ENCODE results near the gene TOX2. TPM values are rescaled to one million over a fixed set of nuclear protein-coding genes. Genes with fewer than 3 reads are reported as not detected.

Gene TOX2
- total and polyA plus RNA-seq, 2 of the 8 experiments (the other 6 are each of a cell fraction or from before 2014, with no cell fraction given), result 1.8 to 3.4 TPM

DNA sequence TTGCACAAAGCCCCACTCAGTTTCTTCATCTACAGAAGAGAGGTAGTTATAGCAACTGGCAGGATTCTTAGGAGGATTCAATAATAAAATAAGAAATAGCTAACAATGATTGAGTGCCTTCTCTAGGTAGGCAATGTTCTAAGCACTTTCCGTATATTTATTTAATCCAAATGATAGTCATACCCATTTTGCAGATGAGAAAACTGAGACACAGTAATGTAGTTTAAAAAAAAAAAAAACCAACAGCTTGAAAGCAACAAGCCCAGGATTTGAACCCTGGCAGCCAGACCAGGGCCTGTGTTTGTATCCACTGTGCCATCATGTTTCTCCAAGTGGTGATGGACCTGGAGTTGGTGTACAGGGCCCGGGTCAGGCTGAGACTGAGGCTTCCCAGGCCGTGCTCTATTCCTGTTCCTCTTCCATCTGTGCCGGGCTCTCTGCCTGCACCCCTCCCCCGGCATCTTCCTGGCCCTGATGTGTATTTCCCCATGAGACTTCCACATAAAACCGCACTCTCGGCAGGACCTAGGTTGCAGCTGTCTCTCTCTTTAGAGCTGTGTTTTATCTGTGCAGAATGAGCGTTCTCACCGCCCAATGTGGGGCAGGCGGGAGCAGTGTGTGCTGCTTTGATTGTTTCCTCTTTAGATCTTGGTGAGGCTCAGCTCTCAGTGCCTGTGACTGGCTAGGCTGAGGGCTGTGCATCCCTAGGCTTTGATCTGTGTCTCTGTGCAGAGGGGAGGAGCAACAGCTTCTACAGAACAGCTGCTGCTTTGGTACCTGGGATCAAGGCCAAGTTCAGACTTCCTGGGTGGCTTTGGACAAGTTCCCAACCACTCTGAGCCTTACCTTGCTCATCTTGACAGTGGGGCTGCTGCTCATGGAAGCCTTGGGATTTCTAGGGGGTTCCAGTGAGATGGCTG is 49.5 kb downstream of the TOX2 start:
- Histone ChIP-seq H3K56ac (replicated peaks; ENCODE audit: insufficient read length, low read depth, low read length) (no peak overlapping the region), H4K20me1 (replicated peaks in 1 of 2; ENCODE audit: control insufficient read depth in 1 of 2, insufficient read depth in 2 of 2, low read length in 2 of 2) (peaks cover 2 to 5% of the 10 kb centered on the region in 2 experiments), H3K14ac (ENCODE audit: insufficient read length) (no peak overlapping the region), H3K79me2 (ENCODE audit: control insufficient read depth in 1 of 2, insufficient read depth in 2 of 2, low read length in 2 of 2) (no peaks in the 10 kb centered on the region), H3K18ac (ENCODE audit: extremely low read depth, low read length) (no peak overlapping the region), H2BK20ac (ENCODE audit: low read length) (no peak overlapping the region), H3K4me3 (ENCODE audit: extremely low read depth in 1 of 4, insufficient read depth in 2 of 4, low read depth in 3 of 4, low read length in 4 of 4) (no peak overlapping the region), H4K5ac (ENCODE audit: insufficient read length, low read depth, low read length) (no peak overlapping the region), H4K8ac (ENCODE audit: extremely low read depth, insufficient read depth, low read length) (0 out of 2 replicates have a peak overlapping the region, but pooled peaks have one; percentile 62), H2BK12ac (ENCODE audit: low read depth, low read length) (no peak overlapping the region), H2BK120ac (replicated peaks; ENCODE audit: low read depth, low read length) (no peak overlapping the region), H2AK5ac (ENCODE audit: low read depth, low read length) (no peak overlapping the region), H3K23ac (ENCODE audit: insufficient read length) (no peak overlapping the region), H3K4me2 (ENCODE audit: insufficient read depth in 1 of 2, low read depth in 2 of 2, low read length in 2 of 2) (no peak overlapping the region), H3K27me3 (replicated peaks in 1 of 4; ENCODE audit: control insufficient read depth in 3 of 4, extremely low read depth in 1 of 4, insufficient read depth in 3 of 4, low read length in 3 of 4) (peaks cover 0 to 4% (median under 1%) of the 10 kb centered on the region in 4 experiments; a peak in 3 of 7 replicates), H3K36me3 (ENCODE audit: control insufficient read depth in 2 of 4, insufficient read depth in 4 of 4, low read length in 3 of 4) (no peaks in the 10 kb centered on the region), H2BK5ac (ENCODE audit: low read depth, low read length) (no peak overlapping the region), H3K4ac (replicated peaks; ENCODE audit: insufficient read length, low read depth, low read length) (no peak overlapping the region), H3K9me3 (ENCODE audit: insufficient read depth in 2 of 2, low read depth in 1 of 2, low read length in 1 of 2) (no peaks in the 10 kb centered on the region), H3K79me1 (ENCODE audit: low read depth, low read length) (0 out of 2 replicates have a peak, but pooled peaks cover 2% of the 10 kb centered on the region), H2AFZ (ENCODE audit: low read length) (no peak overlapping the region), H2BK15ac (ENCODE audit: low read length) (no peak overlapping the region), H3K9ac (replicated peaks in 1 of 4; ENCODE audit: extremely low read depth in 1 of 4, low read depth in 3 of 4, low read length in 3 of 4) (no peak overlapping the region), H3K4me1 (replicated peaks in 1 of 4; ENCODE audit: control insufficient read depth in 3 of 4, insufficient read depth in 4 of 4, low read length in 3 of 4) (peaks cover 0 to 20% (median 5%) of the 10 kb centered on the region in 4 experiments; a peak in 5 of 7 replicates), H3K27ac (ENCODE audit: low read depth, low read length) (no peak overlapping the region), H3K23me2 (ENCODE audit: low read depth, low read length) (peaks cover 7% of the 10 kb centered on the region; the same call in 1 of the 2 replicates), H4K91ac (replicated peaks; ENCODE audit: insufficient read length, low read length) (no peak overlapping the region)
- FAIRE-seq, result no peak
- WGBS, 2 experiments (ENCODE audit: extremely low coverage in 1 of 2, insufficient coverage in 1 of 2, insufficient read length in 1 of 2, insufficient replicate concordance in 2 of 2, low coverage in 1 of 2, low lambda C conversion rate in 2 of 2, missing lambda C conversion rate in 1 of 2), result 85% methylated on average over 10 of the region's 10 CpGs; no CpG with 5 or more reads in 1 of the 2 experiments
- no peak for DNase-seq (ENCODE audit: low read depth in 1 of 2, low spot score in 2 of 2)
- ChIA-PET POLR2A (ENCODE audit: partially characterized antibody) (no interaction called here), CTCF (ENCODE audit: partially characterized antibody) (interaction anchor here (2.1 kb wide), 1 partner anchor 20 kb away, joined by 6 read pairs; no protein-coding TSS in a partner anchor)
- TF ChIP-seq ASH2L (IDR thresholded peaks at IDR 0.05; ENCODE audit: low read length) (no peak), KDM5A (IDR thresholded peaks at IDR 0.05; ENCODE audit: low read length) (no peak), E2F6 (IDR thresholded peaks at IDR 0.05) (no peak), RNF2 (IDR thresholded peaks at IDR 0.05; ENCODE audit: borderline replicate concordance, low read depth, low read length, missing control alignments, poor library complexity, severe bottlenecking) (no peak), TBP (IDR thresholded peaks at IDR 0.05; ENCODE audit: low read depth, low read length) (no peak), RAD21 (IDR thresholded peaks at IDR 0.05 in 1 of 2, conservative IDR thresholded peaks at IDR 0.05 in 1 of 2; ENCODE audit: low read depth in 2 of 2, low read length in 2 of 2) (no peak), TCF12 (IDR thresholded peaks at IDR 0.05; ENCODE audit: low read depth, low read length) (no peak), RBBP5 (IDR thresholded peaks at IDR 0.05; ENCODE audit: borderline replicate concordance, low read depth, low read length) (no peak), TAF1 (IDR thresholded peaks at IDR 0.05; ENCODE audit: low read depth, low read length) (no peak), MAFK (IDR thresholded peaks at IDR 0.05; ENCODE audit: low read depth, low read length) (no peak), NRF1 (IDR thresholded peaks at IDR 0.05; ENCODE audit: low read depth, low read length) (no peak)

Measured in H1 (cell line).